ENCODE measurements around the gene EIF4E1B.
A peak's percentile ranks its signal among the peaks of the same experiment; 100 is the strongest.
"Not testable (repeated sequence)": the region's sequence is repeated elsewhere in the genome, so short reads cannot be mapped to it uniquely, and the experiment has no call there.

Gene EIF4E1B

GRCh38 chr5:176629853-176630680 is at the start of gene EIF4E1B, which contains the start of gene SNCB:
Gene EIF4E1B (plus strand): TSS chr5:176630675. CDS start chr5:176642788, 12,113 bp downstream.
Gene SNCB (minus strand): TSS chr5:176630534. CDS start chr5:176629654, 880 bp downstream.
- peak; percentile 85 for DNase-seq

GRCh38 chr5:176581361-176581760 is 49.1 kb upstream of the EIF4E1B start:
- DNase-seq: no peak

- no peak for DNase-seq
These were observed 47.4 kb upstream of the EIF4E1B start for GRCh38 chr5:176583076-176583475.

- DNase-seq: no peak
These were observed 43.1 kb upstream of the EIF4E1B start for GRCh38 chr5:176587398-176587797.

- no peak for DNase-seq
These were observed 42.2 kb upstream of the EIF4E1B start for GRCh38 chr5:176588297-176588696.

- no peak for DNase-seq
These were observed 41.3 kb upstream of the EIF4E1B start for GRCh38 chr5:176589039-176589769.

GRCh38 chr5:176590035-176590717 is 40.3 kb upstream of the EIF4E1B start:
- DNase-seq: peak; percentile 95

- DNase-seq: not testable (repeated sequence)
These were observed 38.8 kb upstream of the EIF4E1B start for GRCh38 chr5:176591667-176592066.

GRCh38 chr5:176592573-176592972 is 37.9 kb upstream of the EIF4E1B start:
- no peak for DNase-seq

- DNase-seq: no peak
These were observed 37.1 kb upstream of the EIF4E1B start for GRCh38 chr5:176593273-176593869.

- no peak for DNase-seq
These were observed 35.9 kb upstream of the EIF4E1B start for GRCh38 chr5:176594554-176594953.

GRCh38 chr5:176595386-176595943 is 35.0 kb upstream of the EIF4E1B start:
- no peak for DNase-seq

GRCh38 chr5:176596069-176596644 is 34.3 kb upstream of the EIF4E1B start:
- no peak for DNase-seq

- DNase-seq: no peak
These were observed 33.6 kb upstream of the EIF4E1B start for GRCh38 chr5:176596689-176597416.

GRCh38 chr5:176597417-176598389 is 32.8 kb upstream of the EIF4E1B start:
- DNase-seq: no peak

- not testable (repeated sequence) for DNase-seq
These were observed 30.6 kb upstream of the EIF4E1B start for GRCh38 chr5:176599749-176600430.

- DNase-seq: no peak
These were observed 28.5 kb upstream of the EIF4E1B start for GRCh38 chr5:176601901-176602482.

- DNase-seq: no peak
These were observed 27.4 kb upstream of the EIF4E1B start for GRCh38 chr5:176603091-176603490.

- DNase-seq: no peak
These were observed 24.4 kb upstream of the EIF4E1B start for GRCh38 chr5:176606032-176606431.
